GM12872 (cell line): Measurements from ENCODE around the gene KLHL36.

Experiments
- CTCF ChIP-seq: IDR thresholded peaks from 3 replicates; pipeline ENCODE4 v1.5.1; 2011; ENCODE audit warnings: low read depth, mild to moderate bottlenecking, low read length, moderate library complexity; ENCODE audit not compliant: insufficient read depth

Gene KLHL36

GRCh38 chr16:84659656-84660300 is 11.5 kb downstream of the KLHL36 start:
- no peak for TF ChIP-seq CTCF

GRCh38 chr16:84660973-84661372 is 12.7 kb downstream of the KLHL36 start:
- no peak for TF ChIP-seq CTCF

- no peak for TF ChIP-seq CTCF
Observed at GRCh38 chr16:84661418-84662060, 13.2 kb downstream of the KLHL36 start.

- TF ChIP-seq CTCF, result no peak
Observed at GRCh38 chr16:84662471-84662870, 14.2 kb downstream of the KLHL36 start.

- no peak for TF ChIP-seq CTCF
Observed at GRCh38 chr16:84663433-84664101, 15.3 kb downstream of the KLHL36 start.

- no peak for TF ChIP-seq CTCF
Observed at GRCh38 chr16:84665359-84665758, 17.0 kb downstream of the KLHL36 start.

GRCh38 chr16:84665843-84666242 is 17.5 kb downstream of the KLHL36 start:
- no peak for TF ChIP-seq CTCF
